ENCODE results near the gene MCUR1.

- TF ChIP-seq POLR2A (IDR thresholded peaks at IDR 0.05): no peak
- TF ChIP-seq POLR2AphosphoS5 (IDR thresholded peaks at IDR 0.05): peak in 1 of 3 donors; percentile 14
Measured at GRCh38 chr6:13795041-13795750, 19.2 kb downstream of the MCUR1 start.

All from breast epithelium (tissue), 3 donors.